Body of pancreas (tissue), 4 donors: Measurements from ENCODE around the gene PHYHIPL.

Experiments
- CTCF ChIP-seq, 7 experiments: fragments of 450-650 bp in 4 of 7; fragments of 200-600 bp in 3 of 7; sonication (generic) in 3 of 7; IDR thresholded peaks; one replicate each; pipeline ENCODE4 v1.5.1; 2016 to 2019; ENCODE audit warnings: antibody characterized with exemption in 7 of 7
- POLR2A ChIP-seq, 3 donors: fragments of 450-650 bp; IDR thresholded peaks; one replicate each; pipeline ENCODE4 v1.6.1; 2016; ENCODE audit warnings: antibody characterized with exemption in 3 of 3, mild to moderate bottlenecking in 2 of 3

DNA sequence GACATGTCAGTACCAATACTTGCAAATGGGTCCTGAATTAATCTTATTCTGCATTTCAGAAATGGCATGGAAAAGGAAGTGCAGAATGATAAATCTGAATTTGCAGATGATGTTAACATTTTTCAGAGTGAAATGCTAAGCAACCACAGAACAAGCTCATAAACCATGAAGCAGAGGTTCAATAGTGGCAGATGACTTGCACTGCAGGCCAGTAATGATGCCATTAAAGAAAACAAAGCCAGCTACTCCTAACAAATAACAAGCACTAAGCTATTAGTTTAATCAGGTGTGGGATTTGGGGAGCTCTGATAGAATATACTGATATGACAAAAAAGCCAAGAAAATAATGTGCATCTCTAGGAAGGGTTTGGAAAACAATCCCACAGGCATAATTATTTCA lies 100.5 kb downstream of the PHYHIPL start:
- TF ChIP-seq POLR2A (IDR thresholded peaks at IDR 0.05), result no peak
- no peak for TF ChIP-seq CTCF (IDR thresholded peaks at IDR 0.05)
